Measurements from ENCODE around the gene HIVEP3. TPM values are rescaled to one million over a fixed set of nuclear protein-coding genes. Genes with fewer than 3 reads are reported as not detected.

Gene HIVEP3
- total and polyA plus RNA-seq, 2 of the 13 experiments (the other 11 are each of a cell fraction or from before 2014, with no cell fraction given), result 0.05 TPM; not detected in 1

DNA sequence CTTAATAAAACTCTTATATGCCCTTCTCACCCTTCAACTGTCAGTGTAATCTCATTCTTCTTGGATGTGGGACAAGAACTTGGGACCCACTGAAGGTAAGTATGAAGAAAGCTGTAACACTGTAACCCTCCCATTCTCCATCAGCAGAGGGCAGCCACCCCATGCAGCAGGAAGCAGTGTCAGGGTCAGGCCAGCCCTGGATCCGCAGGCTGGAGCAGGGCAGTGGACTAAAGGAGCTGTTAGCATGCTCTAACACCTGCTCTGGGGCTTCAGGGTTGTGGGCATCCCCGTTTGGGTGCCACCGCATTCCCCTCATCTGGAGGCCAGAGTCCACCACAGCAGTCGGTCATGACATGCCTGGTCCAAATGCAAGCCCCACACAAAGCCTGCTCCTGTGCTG lies 156.5 kb downstream of the HIVEP3 start:
- ATAC-seq, result no peak
- in situ Hi-C loops (cut with HindIII; ENCODE audit: extremely low pct_ligation_motif_present, low pct_unique_long_range_greater_than_20kb), result no loop called here

More for the DNA sequence above, 156.5 kb downstream of the HIVEP3 start:
- no peak for FAIRE-seq
- H3K9me3 ChIP-seq (ENCODE audit: low read length), result no peaks in the 10 kb centered on the region
- no peaks in the 10 kb centered on the region for H3K79me2 ChIP-seq (ENCODE audit: insufficient read depth, low read length)
- POLR2A ChIA-PET, result no interaction called here
- H3K4me2 ChIP-seq (ENCODE audit: low read depth, low read length), result no peak overlapping the region
- no peak for DNase-seq (ENCODE audit: low spot score)
- WGBS (ENCODE audit: low lambda C conversion rate), result 0% methylated on average over 1 of the region's 4 CpGs
- H4K20me1 ChIP-seq (ENCODE audit: insufficient read depth, low read length), result no peaks in the 10 kb centered on the region
- H3K36me3 ChIP-seq (replicated peaks in 1 of 2; ENCODE audit: control insufficient read depth in 1 of 2, insufficient read depth in 2 of 2, low read length in 2 of 2), result no peaks in the 10 kb centered on the region
- no TSS peak for BruUV-seq (replicated peaks)
- no peak overlapping the region for H3K9ac ChIP-seq (ENCODE audit: insufficient read depth, low read depth, low read length)
- peaks cover 0 to 4% of the 10 kb centered on the region in 2 experiments; a peak in 1 of 5 replicates for H3K27me3 ChIP-seq (ENCODE audit: control insufficient read depth in 1 of 2, insufficient read depth in 2 of 2, low read length in 2 of 2)
- intact Hi-C loops (cut with micrococcal nuclease; ENCODE audit: unreplicated experiment), result no loop called here
- TF ChIP-seq PCBP2 (optimal IDR thresholded peaks at IDR 0.05; ENCODE audit: low read depth, low read length, poor library complexity, severe bottlenecking) (no peak), MLLT10 (CRISPR knock-in tag; IDR thresholded peaks at IDR 0.05) (no peak), FOXK2 (IDR thresholded peaks at IDR 0.05) (no peak), NFIC (IDR thresholded peaks at IDR 0.05; ENCODE audit: low read length) (no peak), MYC (CRISPR knock-in tag; IDR thresholded peaks at IDR 0.05; ENCODE audit: borderline replicate concordance) (no peak), FOSL2 (CRISPR knock-in tag; IDR thresholded peaks at IDR 0.05) (no peak), RCOR2 (CRISPR knock-in tag; IDR thresholded peaks at IDR 0.05) (no peak), CEBPG (CRISPR knock-in tag; IDR thresholded peaks at IDR 0.05) (no peak), ZFP91 (CRISPR knock-in tag; IDR thresholded peaks at IDR 0.05; ENCODE audit: borderline replicate concordance) (no peak), GABPB1 (CRISPR knock-in tag; IDR thresholded peaks at IDR 0.05) (no peak), JUN (CRISPR knock-in tag; IDR thresholded peaks at IDR 0.05) (no peak), SP4 (CRISPR knock-in tag; IDR thresholded peaks at IDR 0.05) (no peak), FOXO1 (CRISPR knock-in tag; IDR thresholded peaks at IDR 0.05) (no peak), THAP9 (CRISPR knock-in tag; IDR thresholded peaks at IDR 0.05; ENCODE audit: borderline replicate concordance) (no peak), TRIM24 (CRISPR knock-in tag; IDR thresholded peaks at IDR 0.05) (no peak)
- TF ChIP-seq, protein P1, sequence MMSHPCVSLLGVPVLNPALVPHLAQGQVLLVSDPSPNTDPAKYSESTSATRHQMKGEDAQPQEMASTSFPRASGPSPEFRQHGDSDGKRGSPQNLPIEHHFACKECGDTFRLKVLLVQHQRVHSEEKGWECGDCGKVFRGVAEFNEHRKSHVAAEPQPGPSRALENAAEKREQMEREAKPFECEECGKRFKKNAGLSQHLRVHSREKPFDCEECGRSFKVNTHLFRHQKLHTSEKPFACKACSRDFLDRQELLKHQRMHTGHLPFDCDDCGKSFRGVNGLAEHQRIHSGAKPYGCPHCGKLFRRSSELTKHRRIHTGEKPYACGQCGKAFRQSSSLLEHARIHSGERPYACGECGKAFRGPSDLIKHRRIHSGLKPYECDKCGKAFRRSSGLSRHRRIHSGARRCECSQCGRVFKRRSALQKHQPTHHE (CRISPR knock-in tag; IDR thresholded peaks at IDR 0.05; ENCODE audit: borderline replicate concordance), result no peak
- TF ChIP-seq, protein P2, sequence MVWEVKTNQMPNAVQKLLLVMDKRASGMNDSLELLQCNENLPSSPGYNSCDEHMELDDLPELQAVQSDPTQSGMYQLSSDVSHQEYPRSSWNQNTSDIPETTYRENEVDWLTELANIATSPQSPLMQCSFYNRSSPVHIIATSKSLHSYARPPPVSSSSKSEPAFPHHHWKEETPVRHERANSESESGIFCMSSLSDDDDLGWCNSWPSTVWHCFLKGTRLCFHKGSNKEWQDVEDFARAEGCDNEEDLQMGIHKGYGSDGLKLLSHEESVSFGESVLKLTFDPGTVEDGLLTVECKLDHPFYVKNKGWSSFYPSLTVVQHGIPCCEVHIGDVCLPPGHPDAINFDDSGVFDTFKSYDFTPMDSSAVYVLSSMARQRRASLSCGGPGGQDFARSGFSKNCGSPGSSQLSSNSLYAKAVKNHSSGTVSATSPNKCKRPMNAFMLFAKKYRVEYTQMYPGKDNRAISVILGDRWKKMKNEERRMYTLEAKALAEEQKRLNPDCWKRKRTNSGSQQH (CRISPR knock-in tag; IDR thresholded peaks at IDR 0.05; ENCODE audit: low read depth), result no peak
- TF ChIP-seq, protein P3, sequence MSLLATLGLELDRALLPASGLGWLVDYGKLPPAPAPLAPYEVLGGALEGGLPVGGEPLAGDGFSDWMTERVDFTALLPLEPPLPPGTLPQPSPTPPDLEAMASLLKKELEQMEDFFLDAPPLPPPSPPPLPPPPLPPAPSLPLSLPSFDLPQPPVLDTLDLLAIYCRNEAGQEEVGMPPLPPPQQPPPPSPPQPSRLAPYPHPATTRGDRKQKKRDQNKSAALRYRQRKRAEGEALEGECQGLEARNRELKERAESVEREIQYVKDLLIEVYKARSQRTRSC (CRISPR knock-in tag; IDR thresholded peaks at IDR 0.05; ENCODE audit: low read depth), result no peak
- CTCF ChIA-PET (ENCODE audit: low intra/inter-chr PET ratio, low total read pairs), result no interaction called here
- no peak overlapping the region for H3K27ac ChIP-seq (ENCODE audit: extremely low read length, insufficient read depth, low read length)
- H3K4me3 ChIP-seq (replicated peaks in 1 of 3; ENCODE audit: insufficient read depth in 1 of 3, low read depth in 2 of 3, low read length in 3 of 3), result no peak overlapping the region
- H3K4me1 ChIP-seq (ENCODE audit: insufficient read depth, low read length), result no peaks in the 10 kb centered on the region
- no peak overlapping the region for H2AFZ ChIP-seq (ENCODE audit: low read length)

Measured in HepG2 (cell line).